HL-60 (cell line): ENCODE data around the gene KAT6B.

Source experiments
- DNase-seq, 2 experiments: peaks; one replicate each; pipeline ENCODE4 v3.0.0-alpha.2; 2010 to 2020; ENCODE audit warnings: low read depth in 1 of 2, low spot score in 1 of 2
- H3K27ac ChIP-seq: fragments of 250-450 bp; sonication (Bioruptor Pico); replicated peaks from 2 replicates; pipeline ENCODE4 v1.5.1; 2020; ENCODE audit warnings: mild to moderate bottlenecking, moderate library complexity
- H3K27me3 ChIP-seq: fragments of 250-450 bp; sonication (Bioruptor Pico); 2 replicates; pipeline ENCODE4 v1.5.1; 2021; ENCODE audit warnings: mild to moderate bottlenecking, moderate library complexity; ENCODE audit not compliant: insufficient read depth, poor library complexity, severe bottlenecking
- H3K4me3 ChIP-seq: replicated peaks from 2 replicates; pipeline ENCODE4 v1.5.1; 2011; ENCODE audit warnings: mild to moderate bottlenecking, control low read depth, low read length; ENCODE audit not compliant: insufficient read depth
- CTCF ChIP-seq: IDR thresholded peaks from one replicate; pipeline ENCODE4 v1.5.1; 2011; ENCODE audit warnings: low read length, control low read depth, inconsistent platforms; ENCODE audit not compliant: insufficient read depth
- GABPA ChIP-seq: IDR thresholded peaks from 2 replicates; pipeline ENCODE4 v1.6.1; 2012; ENCODE audit warnings: low read depth
- POLR2AphosphoS5 ChIP-seq: IDR thresholded peaks from 2 replicates; pipeline ENCODE4 v1.6.1; 2012; ENCODE audit warnings: low read depth
- REST ChIP-seq: IDR thresholded peaks from 2 replicates; pipeline ENCODE4 v1.6.1; 2012; ENCODE audit warnings: low read depth; ENCODE audit not compliant: insufficient replicate concordance
- SPI1 ChIP-seq: IDR thresholded peaks from 2 replicates; pipeline ENCODE4 v1.6.1; 2012; ENCODE audit warnings: low read depth, mild to moderate bottlenecking, borderline replicate concordance

KAT6B gene

GRCh38 chr10:74825371-74826141, 844 bp upstream of the KAT6B start:
- TF ChIP-seq CTCF, result no peak
- no peak; the same call in 1 of the 2 replicates for TF ChIP-seq GABPA
- no peak for TF ChIP-seq SPI1
- TF ChIP-seq REST, result no peak
- no peak for TF ChIP-seq POLR2AphosphoS5
- Histone ChIP-seq H3K4me3 (peak overlapping the region; percentile 96), H3K27me3 (no peaks in the 10 kb centered on the region), H3K27ac (peak overlapping the region; percentile 89)
- peak; percentile 15 to 51 for DNase-seq

- Histone ChIP-seq H3K27me3 (no peaks in the 10 kb centered on the region), H3K27ac (peak overlapping the region; percentile 34; the same call in 1 of the 2 replicates), H3K4me3 (peak overlapping the region; percentile 81)
- DNase-seq, result no peak
- no peak for TF ChIP-seq CTCF
- no peak for TF ChIP-seq SPI1
Measured at GRCh38 chr10:74827045-74827441, 643 bp downstream of the KAT6B start.

GRCh38 chr10:74827694-74828093, 1.3 kb downstream of the KAT6B start:
- TF ChIP-seq SPI1, result no peak
- no peak for TF ChIP-seq POLR2AphosphoS5
- no peak for TF ChIP-seq REST
- no peak for TF ChIP-seq GABPA
- no peak for TF ChIP-seq CTCF
- DNase-seq, result no peak
- Histone ChIP-seq H3K4me3 (peak overlapping the region; percentile 81), H3K27ac (peak overlapping the region; percentile 34), H3K27me3 (no peaks in the 10 kb centered on the region)

GRCh38 chr10:74828946-74829345, 2.5 kb downstream of the KAT6B start:
- TF ChIP-seq POLR2AphosphoS5 (no peak), REST (no peak), GABPA (no peak)
- H3K4me3 ChIP-seq, result no peak overlapping the region
- peak in 1 of 2 experiments; percentile 18 for DNase-seq
- peak overlapping the region; percentile 66 for H3K27ac ChIP-seq
- no peaks in the 10 kb centered on the region for H3K27me3 ChIP-seq
